OCI-LY7 (cell line): ENCODE data around the gene KSR1.

Source experiments
- CTCF ChIP-seq: fragments of 200-600 bp; sonication (generic); conservative IDR thresholded peaks from 2 replicates; pipeline ENCODE4 v1.5.1; 2014; ENCODE audit warnings: mild to moderate bottlenecking, antibody characterized with exemption, low read length, moderate library complexity, mixed read lengths
- EZH2phosphoT487 ChIP-seq: fragments of 200-600 bp; sonication (generic); IDR thresholded peaks from 2 replicates; pipeline ENCODE4 v1.6.1; 2018; ENCODE audit warnings: low read depth, borderline replicate concordance, mild to moderate bottlenecking, mixed run types, antibody characterized with exemption, low read length, moderate library complexity, mixed read lengths

GRCh38 chr17:27558842-27559505, 102.7 kb downstream of the KSR1 start:
- TF ChIP-seq CTCF (no peak), EZH2phosphoT487 (no peak)
